GM19395 (cell line): ENCODE measurements around the gene NFATC1.
"Not testable (repeated sequence)": the region's sequence is repeated elsewhere in the genome, so short reads cannot be mapped to it uniquely, and the experiment has no call there.

Experiments
- ATAC-seq: cut with Tn5 transposase; IDR thresholded peaks from one replicate; pipeline ENCODE4 v1.9.1; 2021; ENCODE audit warnings: mild to moderate bottlenecking, moderate library complexity; ENCODE audit not compliant: unreplicated experiment

NFATC1 gene

GRCh38 chr18:79502782-79503181, 107.1 kb downstream of the NFATC1 start:
- ATAC-seq: no peak

- ATAC-seq: no peak
Observed at GRCh38 chr18:79503406-79503805, 107.7 kb downstream of the NFATC1 start.

- no peak for ATAC-seq
Observed at GRCh38 chr18:79504034-79504433, 108.3 kb downstream of the NFATC1 start.

- not testable (repeated sequence) for ATAC-seq
Observed at GRCh38 chr18:79504495-79504894, 108.8 kb downstream of the NFATC1 start.

GRCh38 chr18:79505465-79505864, 109.7 kb downstream of the NFATC1 start:
- ATAC-seq: not testable (repeated sequence)

GRCh38 chr18:79506191-79507075, 110.7 kb downstream of the NFATC1 start:
- no peak for ATAC-seq

GRCh38 chr18:79507076-79507545, 111.4 kb downstream of the NFATC1 start:
- ATAC-seq: no peak

- no peak for ATAC-seq
Observed at GRCh38 chr18:79507546-79508480, 112.1 kb downstream of the NFATC1 start.

- ATAC-seq: peak; percentile 40
Observed at GRCh38 chr18:79508565-79509535, 113.1 kb downstream of the NFATC1 start.

- no peak for ATAC-seq
Observed at GRCh38 chr18:79509536-79509930, 113.8 kb downstream of the NFATC1 start.

- ATAC-seq: no peak
Observed at GRCh38 chr18:79510046-79510685, 114.4 kb downstream of the NFATC1 start.

- no peak for ATAC-seq
Observed at GRCh38 chr18:79510731-79511241, 115.1 kb downstream of the NFATC1 start.

GRCh38 chr18:79511271-79511670, 115.5 kb downstream of the NFATC1 start:
- ATAC-seq: no peak

- ATAC-seq: no peak
Observed at GRCh38 chr18:79511671-79512301, 116.1 kb downstream of the NFATC1 start.

GRCh38 chr18:79512461-79513380, 117.0 kb downstream of the NFATC1 start:
- no peak for ATAC-seq

GRCh38 chr18:79513381-79514081, 117.8 kb downstream of the NFATC1 start:
- no peak for ATAC-seq

GRCh38 chr18:79515331-79515730, 119.6 kb downstream of the NFATC1 start:
- ATAC-seq: no peak
